22Rv1 (cell line): ENCODE results near the gene SMURF2.

Experiments used
- H3K27ac ChIP-seq: fragments of 450-650 bp; 2 replicates; pipeline ENCODE4 v1.5.1; 2017
- ZFX ChIP-seq: fragments of 450-650 bp; IDR thresholded peaks from 2 replicates; pipeline ENCODE4 v1.6.1; 2017; ENCODE audit warnings: antibody characterized with exemption, borderline replicate concordance
- TF ChIP-seq, protein P1 (sequence below): fragments of 450-650 bp; IDR thresholded peaks from 2 replicates; pipeline ENCODE4 v1.5.1; 2017; ENCODE audit warnings: mild to moderate bottlenecking

SMURF2 gene

GRCh38 chr17:64598672-64599071 lies 63.4 kb downstream of the SMURF2 start:
- TF ChIP-seq, protein P1, sequence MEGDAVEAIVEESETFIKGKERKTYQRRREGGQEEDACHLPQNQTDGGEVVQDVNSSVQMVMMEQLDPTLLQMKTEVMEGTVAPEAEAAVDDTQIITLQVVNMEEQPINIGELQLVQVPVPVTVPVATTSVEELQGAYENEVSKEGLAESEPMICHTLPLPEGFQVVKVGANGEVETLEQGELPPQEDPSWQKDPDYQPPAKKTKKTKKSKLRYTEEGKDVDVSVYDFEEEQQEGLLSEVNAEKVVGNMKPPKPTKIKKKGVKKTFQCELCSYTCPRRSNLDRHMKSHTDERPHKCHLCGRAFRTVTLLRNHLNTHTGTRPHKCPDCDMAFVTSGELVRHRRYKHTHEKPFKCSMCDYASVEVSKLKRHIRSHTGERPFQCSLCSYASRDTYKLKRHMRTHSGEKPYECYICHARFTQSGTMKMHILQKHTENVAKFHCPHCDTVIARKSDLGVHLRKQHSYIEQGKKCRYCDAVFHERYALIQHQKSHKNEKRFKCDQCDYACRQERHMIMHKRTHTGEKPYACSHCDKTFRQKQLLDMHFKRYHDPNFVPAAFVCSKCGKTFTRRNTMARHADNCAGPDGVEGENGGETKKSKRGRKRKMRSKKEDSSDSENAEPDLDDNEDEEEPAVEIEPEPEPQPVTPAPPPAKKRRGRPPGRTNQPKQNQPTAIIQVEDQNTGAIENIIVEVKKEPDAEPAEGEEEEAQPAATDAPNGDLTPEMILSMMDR, result no peak
- no peak for TF ChIP-seq ZFX
- no peak overlapping the region for H3K27ac ChIP-seq

DNA sequence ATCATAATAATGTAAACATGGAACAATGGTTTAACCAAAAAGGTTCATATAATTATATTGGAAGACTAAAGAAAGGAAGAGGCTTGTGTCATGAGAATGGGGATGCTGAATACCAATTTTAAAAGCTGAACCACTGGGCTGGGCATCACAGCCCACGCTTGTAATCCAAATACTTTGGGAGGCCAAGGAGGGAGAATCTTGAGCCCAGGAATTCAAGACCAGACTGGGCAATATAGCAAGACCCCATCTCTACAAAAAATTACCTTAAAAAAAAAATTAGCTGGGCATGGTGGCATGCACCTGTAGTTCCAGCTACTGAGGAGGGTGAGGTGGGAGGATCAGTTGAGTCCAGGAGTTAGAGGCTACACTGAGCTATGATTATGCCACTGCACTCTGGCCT lies 65.1 kb downstream of the SMURF2 start:
- TF ChIP-seq ZFX, result no peak
- TF ChIP-seq, protein P1, result no peak
- H3K27ac ChIP-seq, result no peak overlapping the region

GRCh38 chr17:64596439-64596838 lies 65.7 kb downstream of the SMURF2 start:
- TF ChIP-seq, protein P1, result no peak
- no peak for TF ChIP-seq ZFX
- no peak overlapping the region for H3K27ac ChIP-seq

DNA sequence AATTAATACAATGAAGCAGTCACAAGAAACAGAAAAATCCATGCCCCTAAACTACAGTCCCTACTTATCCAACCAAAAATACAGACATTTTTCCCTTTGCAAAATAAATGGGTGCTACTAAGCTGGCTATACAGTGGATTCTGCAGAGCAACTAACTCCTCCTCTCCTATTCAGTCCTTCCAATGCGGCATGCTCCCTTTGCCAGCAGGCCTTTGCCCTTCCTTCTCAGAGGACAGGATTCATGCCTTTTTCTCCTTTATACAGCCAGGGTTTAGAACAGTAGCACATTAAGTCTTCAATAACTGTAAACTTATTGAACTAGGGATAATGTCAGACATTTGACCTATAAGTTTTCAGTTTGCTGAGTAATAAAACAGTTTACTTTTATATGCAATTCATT lies 70.2 kb downstream of the SMURF2 start:
- TF ChIP-seq ZFX, result no peak
- TF ChIP-seq, protein P1, result no peak

DNA sequence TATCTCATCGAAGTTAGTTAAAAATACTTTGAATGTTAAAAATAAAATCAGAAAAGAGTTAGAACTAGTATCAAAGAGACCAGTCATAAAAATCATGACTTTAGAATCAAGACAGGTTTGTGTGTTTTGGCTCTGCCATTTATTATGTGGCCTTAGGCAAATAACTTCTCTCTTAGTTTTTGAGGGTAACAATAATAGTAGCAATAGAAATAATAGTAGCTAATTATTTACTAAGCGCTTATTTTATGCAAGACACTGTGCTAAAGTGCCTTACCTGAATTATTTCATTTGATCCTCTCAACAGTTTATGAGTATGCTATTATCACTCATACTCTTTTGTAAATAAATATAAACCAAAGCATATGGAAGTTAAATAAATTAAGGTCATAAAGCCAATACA lies 77.0 kb downstream of the SMURF2 start:
- no peak for TF ChIP-seq ZFX
- TF ChIP-seq, protein P1, result no peak
- no peak overlapping the region for H3K27ac ChIP-seq

More for the DNA sequence above, 70.2 kb downstream of the SMURF2 start:
- no peak overlapping the region for H3K27ac ChIP-seq

- H3K27ac ChIP-seq, result peak overlapping the region; percentile 40
- TF ChIP-seq, protein P1, result no peak
- no peak for TF ChIP-seq ZFX
These were observed 79.1 kb downstream of the SMURF2 start for GRCh38 chr17:64583038-64583437.

- H3K27ac ChIP-seq, result no peak overlapping the region
- TF ChIP-seq, protein P1, result no peak
- no peak for TF ChIP-seq ZFX
These were observed 81.5 kb downstream of the SMURF2 start for GRCh38 chr17:64580384-64581315.
